GM15510 (cell line): Measurements from ENCODE around the gene COL20A1.

ENCODE experiments used
- POLR2A ChIP-seq: IDR thresholded peaks from 3 replicates; pipeline ENCODE4 v1.6.1; 2011; ENCODE audit warnings: borderline replicate concordance; ENCODE audit not compliant: insufficient read length; ENCODE audit errors: extremely low read depth

The COL20A1 gene

DNA sequence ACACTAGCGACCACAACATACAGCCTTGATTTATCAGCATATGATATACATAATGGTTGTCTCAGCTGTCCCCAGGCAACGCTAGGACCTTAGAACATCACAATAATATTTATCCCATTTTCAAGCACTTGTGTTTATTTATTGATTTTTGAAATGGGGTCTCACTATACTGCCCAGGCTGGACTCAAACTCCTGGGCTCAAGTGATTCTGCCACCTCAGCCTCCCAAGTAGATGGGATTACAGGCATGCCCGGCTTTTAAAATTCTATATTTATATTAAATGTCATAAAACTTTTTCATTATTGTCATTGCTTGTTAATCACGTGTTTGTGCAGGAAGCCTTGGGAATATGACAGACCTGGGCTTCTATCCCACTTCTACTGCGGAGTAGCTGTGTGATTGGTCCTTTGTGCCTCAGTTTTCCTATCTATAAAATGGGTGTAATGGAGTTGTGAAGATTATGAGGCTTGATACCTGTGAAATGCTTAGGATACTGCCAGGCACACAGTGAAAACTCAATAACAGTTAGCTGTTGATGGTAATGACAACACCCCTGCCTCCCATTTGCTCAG is 10.2 kb downstream of the COL20A1 start:
- TF ChIP-seq POLR2A, result no peak

DNA sequence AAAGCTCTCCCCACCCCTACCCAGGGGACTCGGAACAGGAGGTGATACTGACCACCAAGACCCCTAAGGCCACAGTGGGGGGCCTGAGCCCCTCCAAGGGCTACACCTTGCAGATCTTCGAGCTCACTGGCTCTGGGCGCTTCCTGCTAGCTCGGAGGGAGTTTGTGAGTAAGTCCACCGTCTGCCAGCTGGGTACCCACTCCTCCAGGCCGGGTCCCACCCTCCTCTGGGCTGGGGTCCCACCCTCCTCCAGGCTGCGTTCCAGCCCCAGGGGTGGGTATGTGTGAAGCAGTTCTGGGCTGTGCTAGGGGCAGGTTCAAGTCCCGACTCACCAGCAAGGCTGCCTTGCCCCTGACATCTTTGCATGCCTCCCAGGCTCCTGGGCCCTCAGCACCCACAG is 12.4 kb downstream of the COL20A1 start:
- TF ChIP-seq POLR2A, result no peak

DNA sequence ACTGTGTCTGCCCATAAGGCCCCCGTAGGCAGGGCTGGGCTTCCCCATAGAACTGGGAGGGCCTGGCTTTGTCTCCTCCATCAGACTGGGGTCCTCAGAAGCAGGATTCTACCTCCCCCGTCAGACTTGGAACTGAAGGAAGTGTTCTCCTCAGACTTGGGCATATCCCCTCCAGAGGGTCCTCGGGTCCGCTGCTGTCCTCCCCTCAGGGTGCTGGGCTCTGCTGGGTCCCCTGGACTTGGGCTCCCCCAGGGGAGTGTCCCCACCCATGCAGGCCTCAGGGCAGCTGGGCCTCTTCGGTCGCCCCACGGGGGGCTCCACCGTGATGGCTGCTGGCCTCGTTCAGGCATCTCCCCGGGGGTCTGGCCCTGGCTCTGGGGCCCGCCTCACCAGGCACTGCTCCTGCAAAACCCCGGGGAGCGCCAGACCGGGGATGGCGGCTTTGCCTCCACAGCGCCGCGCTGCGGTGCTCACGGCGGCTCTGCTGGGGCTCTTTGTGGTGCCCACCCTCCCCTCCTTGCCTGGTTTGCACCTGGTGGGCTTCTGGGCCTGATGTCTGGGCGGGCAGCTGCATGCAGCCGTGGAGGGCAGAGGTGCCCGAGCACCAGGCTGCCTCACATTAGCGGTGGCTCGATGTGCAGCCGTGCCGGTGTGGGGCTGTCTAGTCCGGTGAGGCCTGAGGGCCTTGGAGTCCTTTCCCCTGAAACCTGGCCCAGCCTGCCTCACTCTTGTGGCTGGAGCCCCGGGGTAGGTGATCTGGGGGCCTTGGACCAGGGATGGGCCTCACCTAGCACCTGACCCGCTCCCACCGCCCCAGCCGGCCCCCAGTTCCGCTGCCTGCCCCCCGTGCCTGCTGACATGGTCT is 13.9 kb downstream of the COL20A1 start:
- TF ChIP-seq POLR2A, result no peak

DNA sequence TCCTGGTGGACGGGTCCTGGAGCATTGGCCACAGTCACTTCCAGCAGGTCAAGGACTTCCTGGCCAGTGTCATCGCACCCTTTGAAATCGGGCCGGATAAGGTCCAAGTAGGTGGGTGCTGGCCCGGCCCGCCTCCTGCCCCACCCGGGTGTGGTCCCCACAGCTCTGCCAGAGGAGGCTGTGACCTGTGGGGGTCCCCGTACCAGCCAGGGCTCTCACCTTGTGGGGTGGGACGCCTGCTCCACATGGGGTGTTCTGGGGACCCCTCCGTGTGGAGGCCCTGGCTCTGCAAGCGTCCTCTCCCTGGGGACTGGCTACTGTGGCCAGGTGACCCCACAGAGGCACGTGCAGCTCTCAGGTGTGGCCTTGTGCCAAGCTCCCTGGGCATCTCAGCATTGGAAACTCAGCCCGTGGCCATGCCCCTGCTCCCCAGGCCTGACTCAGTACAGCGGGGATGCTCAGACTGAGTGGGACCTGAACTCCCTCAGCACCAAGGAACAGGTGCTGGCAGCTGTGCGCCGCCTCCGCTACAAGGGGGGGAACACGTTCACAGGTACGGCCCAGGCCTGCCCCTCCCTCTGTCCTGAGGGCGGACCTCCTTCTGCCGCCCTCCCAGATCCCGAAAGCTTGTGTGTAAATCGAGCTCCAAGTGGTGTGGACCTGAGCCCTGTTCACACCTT is 14.7 kb downstream of the COL20A1 start:
- no peak for TF ChIP-seq POLR2A

DNA sequence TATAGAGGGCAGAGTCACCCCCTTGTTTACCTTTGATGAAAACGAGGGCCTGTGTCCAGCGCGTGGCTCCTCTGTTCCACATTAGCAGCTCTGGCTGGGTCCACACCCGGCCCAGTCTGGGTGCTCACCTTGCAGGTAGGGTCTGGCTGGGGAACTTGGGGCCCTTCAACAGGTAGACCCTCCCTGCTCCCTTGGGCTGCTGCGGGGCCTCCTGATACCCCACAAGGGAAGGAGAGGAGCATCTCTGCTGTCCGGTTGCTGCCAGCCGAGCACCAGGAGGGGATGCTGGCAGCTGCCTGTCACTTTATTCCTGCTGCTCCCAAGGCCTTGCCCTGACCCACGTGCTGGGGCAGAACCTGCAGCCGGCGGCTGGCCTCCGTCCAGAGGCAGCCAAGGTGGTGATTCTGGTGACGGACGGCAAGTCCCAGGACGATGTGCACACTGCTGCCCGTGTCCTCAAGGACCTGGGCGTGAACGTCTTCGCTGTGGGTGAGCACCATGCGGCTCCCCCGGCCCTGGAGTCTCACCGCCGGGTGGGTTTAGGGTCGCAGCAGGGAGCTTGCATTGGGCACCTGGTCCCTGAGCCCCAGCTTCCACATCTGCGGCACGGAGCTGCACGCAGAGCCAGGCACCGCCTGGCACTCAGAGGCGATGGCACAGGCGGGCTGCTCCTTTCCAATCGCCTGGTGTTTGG is 15.4 kb downstream of the COL20A1 start:
- no peak for TF ChIP-seq POLR2A

DNA sequence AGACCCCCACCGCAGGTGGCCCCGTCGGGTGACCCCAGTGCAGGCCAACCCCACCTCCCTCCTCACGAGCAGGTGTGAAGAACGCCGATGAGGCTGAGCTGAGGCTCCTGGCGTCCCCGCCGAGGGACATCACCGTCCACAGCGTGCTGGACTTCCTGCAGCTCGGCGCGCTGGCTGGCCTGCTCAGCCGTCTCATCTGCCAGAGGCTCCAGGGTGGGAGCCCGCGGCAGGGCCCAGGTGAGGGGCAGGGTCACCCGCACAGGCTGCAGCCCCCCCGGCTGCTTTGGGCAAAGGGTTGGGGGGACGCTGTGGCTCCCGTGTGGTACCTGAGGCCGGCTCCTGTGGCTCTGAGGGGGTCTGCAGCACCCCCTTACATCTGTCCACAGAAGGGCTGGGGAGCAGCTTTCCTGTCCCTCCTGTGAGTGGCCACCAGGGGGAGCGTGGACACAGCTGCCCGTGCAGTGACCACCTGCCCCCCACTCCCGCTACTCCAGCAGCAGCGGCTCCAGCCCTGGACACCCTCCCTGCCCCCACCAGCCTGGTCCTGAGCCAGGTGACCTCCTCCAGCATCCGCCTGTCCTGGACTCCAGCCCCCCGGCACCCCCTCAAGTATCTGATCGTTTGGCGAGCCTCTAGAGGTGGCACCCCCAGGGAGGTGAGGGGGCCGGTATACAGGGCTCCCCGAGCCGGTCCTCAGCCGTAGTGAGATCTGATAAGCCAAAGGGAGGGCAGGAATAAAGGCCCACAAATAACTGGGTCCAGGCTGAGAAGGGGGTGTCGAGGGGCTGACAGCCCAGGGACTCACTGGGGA is 16.5 kb downstream of the COL20A1 start:
- TF ChIP-seq POLR2A, result no peak

DNA sequence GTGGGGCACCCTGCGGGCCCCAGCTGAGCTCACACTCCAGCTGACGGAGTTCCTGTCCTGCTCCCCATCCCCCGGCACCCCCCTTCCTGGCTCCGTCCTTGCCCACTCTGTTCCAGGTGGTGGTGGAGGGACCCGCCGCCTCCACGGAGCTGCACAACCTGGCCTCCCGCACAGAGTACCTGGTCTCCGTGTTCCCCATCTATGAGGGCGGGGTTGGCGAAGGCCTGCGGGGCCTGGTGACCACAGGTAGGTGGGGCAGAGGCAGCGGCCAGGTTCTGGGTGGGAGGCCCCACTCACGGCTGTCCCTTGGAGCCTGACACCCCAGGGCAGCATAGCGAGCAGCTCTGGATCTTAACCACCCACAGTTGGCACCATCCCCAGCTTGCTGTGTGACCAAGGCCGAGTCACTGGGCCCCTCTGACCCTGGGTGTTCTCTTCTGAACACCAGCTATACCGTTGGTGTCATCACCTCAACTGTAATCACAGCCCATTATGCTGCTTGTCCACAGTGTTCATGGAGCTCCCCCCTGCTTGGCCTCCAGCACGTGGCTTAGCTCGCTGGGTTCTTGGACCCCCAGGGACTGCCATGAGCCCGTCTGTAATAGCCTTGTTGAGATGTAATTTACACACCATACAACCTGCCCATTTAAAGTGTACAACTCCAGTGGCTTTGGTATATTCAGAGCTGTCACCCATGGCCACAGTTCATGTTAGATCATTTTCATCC is 17.4 kb downstream of the COL20A1 start:
- TF ChIP-seq POLR2A, result no peak

DNA sequence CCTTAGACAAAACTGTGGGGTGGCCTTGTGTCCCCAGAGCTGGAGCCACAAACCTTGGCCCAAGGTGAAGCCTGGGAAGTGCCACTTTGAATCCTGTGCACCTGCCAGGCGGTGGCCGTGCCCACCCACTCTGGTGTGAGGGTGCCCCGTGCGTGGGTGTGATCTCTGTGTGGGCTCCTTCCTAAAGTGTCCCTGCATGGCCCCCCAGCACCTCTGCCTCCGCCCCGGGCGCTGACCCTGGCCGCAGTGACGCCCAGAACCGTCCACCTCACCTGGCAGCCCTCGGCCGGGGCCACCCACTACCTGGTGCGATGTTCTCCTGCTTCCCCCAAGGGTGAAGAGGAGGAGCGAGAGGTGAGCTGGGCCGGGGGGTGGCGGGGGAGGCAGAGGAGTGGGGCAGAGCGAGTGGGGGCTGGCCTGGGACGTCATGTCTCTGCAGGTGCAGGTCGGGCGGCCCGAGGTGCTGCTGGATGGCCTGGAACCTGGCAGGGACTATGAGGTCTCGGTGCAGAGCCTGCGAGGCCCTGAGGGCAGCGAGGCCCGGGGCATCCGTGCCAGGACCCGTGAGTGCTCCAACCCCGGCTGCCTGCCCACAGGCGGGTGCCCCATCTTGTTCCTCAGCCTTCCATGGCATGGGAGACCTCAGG is 18.3 kb downstream of the COL20A1 start:
- no peak for TF ChIP-seq POLR2A

DNA sequence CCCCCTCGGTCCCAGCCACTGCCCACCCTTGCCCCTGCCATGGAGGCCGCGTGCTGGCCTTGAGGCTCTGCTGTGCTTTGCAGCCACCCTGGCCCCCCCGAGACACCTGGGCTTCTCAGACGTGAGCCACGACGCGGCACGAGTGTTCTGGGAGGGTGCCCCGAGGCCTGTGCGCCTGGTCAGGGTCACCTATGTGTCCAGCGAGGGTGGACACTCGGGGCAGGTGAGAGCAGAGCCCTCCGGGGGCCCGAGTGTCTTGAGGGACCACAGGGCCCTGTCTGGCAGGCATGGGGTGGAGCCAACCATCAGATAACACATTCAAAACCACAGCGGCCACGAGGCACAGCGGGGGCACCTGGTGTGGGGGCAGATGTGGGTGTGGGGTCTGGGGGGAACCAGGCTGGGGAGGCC is 18.9 kb downstream of the COL20A1 start:
- no peak for TF ChIP-seq POLR2A

DNA sequence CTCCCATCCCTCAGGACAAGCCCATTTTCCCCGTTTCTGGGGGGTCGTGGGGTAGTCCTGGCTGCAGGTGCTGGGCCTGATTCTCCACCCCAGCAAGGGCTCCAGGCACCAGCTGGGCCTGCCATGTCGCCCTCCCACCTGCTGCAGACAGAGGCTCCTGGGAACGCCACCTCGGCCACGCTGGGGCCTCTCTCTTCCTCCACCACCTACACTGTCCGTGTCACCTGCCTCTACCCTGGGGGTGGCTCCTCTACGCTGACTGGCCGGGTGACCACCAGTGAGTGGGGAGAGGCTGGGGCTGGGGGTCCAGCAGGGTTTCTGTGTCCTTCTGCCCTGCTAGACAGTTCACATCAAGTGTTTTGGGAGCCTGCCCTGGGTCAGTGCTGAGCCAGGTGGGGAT is 19.3 kb downstream of the COL20A1 start:
- TF ChIP-seq POLR2A, result no peak

DNA sequence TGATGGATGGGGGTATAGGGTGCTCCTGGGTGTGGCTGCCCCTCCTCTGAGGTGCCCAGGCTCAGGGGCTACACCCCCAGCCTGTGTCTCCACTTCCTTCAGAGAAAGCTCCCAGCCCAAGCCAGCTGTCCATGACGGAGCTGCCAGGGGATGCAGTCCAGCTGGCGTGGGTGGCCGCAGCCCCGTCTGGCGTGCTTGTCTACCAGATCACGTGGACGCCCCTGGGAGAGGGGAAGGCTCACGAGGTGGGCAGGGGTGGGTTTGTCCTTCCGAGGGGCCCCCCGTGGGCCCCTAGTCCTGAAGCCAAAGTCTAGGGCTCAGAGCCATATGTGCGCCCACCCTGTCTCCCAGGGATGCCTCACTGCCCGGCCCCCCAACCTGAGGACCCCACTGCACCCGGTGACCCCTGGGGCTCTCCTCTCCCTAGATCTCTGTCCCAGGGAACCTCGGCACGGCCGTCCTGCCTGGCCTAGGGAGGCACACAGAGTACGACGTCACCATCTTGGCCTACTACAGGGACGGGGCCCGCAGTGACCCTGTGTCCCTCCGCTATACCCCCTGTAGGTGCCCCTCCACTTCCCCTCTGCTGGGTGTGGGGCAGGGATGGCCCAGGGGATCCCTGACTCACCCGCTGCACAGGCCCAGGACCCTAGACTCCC is 19.8 kb downstream of the COL20A1 start:
- TF ChIP-seq POLR2A, result no peak

DNA sequence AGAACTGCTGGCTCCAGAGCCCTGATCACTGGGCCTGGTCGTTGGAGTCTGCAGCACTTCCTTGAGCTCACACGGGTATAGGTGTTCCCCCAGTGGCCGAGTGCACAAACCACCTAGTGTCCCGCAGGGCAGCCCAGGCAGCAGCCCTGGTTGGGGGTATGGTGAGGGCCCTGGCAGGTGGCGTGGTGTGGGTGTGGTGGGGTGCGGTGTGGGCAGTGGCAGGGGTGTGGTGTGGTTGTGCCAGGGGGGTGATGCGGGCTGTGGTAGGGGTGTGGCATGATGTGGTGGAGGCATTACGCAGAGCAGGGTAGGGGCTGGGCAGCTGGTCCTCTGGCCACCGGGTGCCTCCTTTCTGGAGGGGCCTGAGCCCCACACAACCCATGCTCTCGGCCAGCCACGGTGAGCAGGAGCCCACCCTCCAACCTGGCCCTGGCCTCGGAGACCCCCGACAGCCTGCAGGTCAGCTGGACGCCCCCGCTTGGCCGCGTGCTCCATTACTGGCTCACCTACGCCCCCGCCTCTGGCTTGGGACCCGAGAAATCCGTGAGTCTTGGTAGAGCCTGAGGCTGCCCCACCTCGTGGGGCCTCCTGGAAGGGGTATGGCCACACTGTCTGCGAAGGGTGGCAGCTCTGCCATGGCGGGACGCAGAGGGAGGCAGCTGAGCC is 20.5 kb downstream of the COL20A1 start:
- TF ChIP-seq POLR2A, result no peak
